Karpas-422 (cell line): ENCODE data around the gene BBOF1. TPM values are rescaled to one million over a fixed set of nuclear protein-coding genes. Genes with fewer than 3 reads are reported as not detected.
"Not testable (repeated sequence)": the region's sequence is repeated elsewhere in the genome, so short reads cannot be mapped to it uniquely, and the experiment has no call there.

Experiments
- DNase-seq: peaks from one replicate; pipeline ENCODE4 v3.0.0-alpha.2; 2015
- H2AFZ ChIP-seq: fragments of 200-600 bp; sonication (generic); 2 replicates; pipeline ENCODE4 v1.6.1; 2014; ENCODE audit warnings: antibody characterized with exemption, low read length, mixed read lengths
- H3K27ac ChIP-seq: fragments of 200-600 bp; sonication (generic); 2 replicates; pipeline ENCODE4 v1.5.1; 2014; ENCODE audit warnings: mild to moderate bottlenecking, low read length, moderate library complexity
- H3K27me3 ChIP-seq: fragments of 200-600 bp; sonication (generic); 2 replicates; pipeline ENCODE4 v1.6.1; 2014; ENCODE audit warnings: low read length, mixed read lengths
- H3K36me3 ChIP-seq: fragments of 200-600 bp; sonication (generic); 2 replicates; pipeline ENCODE4 v1.6.1; 2014; ENCODE audit warnings: low read length, mixed read lengths; ENCODE audit not compliant: insufficient read depth
- H3K4me1 ChIP-seq: fragments of 200-600 bp; sonication (generic); 2 replicates; pipeline ENCODE4 v1.6.1; 2014; ENCODE audit warnings: mild to moderate bottlenecking, low read length, mixed read lengths
- H3K4me2 ChIP-seq: fragments of 200-600 bp; sonication (generic); 2 replicates; pipeline ENCODE4 v1.6.1; 2014; ENCODE audit warnings: low read length, low read depth, mild to moderate bottlenecking; ENCODE audit not compliant: poor library complexity, severe bottlenecking
- H3K4me3 ChIP-seq: fragments of 200-600 bp; sonication (generic); 2 replicates; pipeline ENCODE4 v1.5.1; 2014; ENCODE audit warnings: mild to moderate bottlenecking, antibody characterized with exemption, low read length, mixed read lengths
- H3K79me2 ChIP-seq: fragments of 200-600 bp; sonication (generic); 2 replicates; pipeline ENCODE4 v1.6.1; 2014; ENCODE audit warnings: mild to moderate bottlenecking, low read length, mixed read lengths
- H3K9ac ChIP-seq: fragments of 200-600 bp; sonication (generic); 2 replicates; pipeline ENCODE4 v1.6.0; 2014; ENCODE audit warnings: low read length
- H3K9me2 ChIP-seq: fragments of 200-600 bp; sonication (generic), shearing (Covaris generic); replicated peaks from 2 replicates; pipeline ENCODE4 v1.6.0; 2014; ENCODE audit warnings: mild to moderate bottlenecking, low read length, moderate library complexity; ENCODE audit not compliant: insufficient read depth
- H3K9me3 ChIP-seq: fragments of 300-700, 200-600 bp; sonication (generic); 2 replicates; pipeline ENCODE4 v1.6.1; 2014; ENCODE audit warnings: low read length, mixed read lengths
- H4K20me1 ChIP-seq: fragments of 200-600 bp; sonication (generic); 2 replicates; pipeline ENCODE4 v1.6.1; 2014; ENCODE audit warnings: mild to moderate bottlenecking, antibody characterized with exemption, low read length, low read depth; ENCODE audit not compliant: insufficient read depth
- total RNA-seq: library from RNA; depleted of rRNA; stranded (reverse); fragments of >200 nt; shearing (Covaris generic); gene quantifications from 2 replicates; pipeline ENCODE4 v1.2.3, GENCODE V29; 2014; ENCODE audit warnings: low replicate concordance

BBOF1 gene
- total RNA-seq, 1 experiment from 2014 or later: 6.1 TPM

GRCh38 chr14:73995977-73996378 lies 23.2 kb upstream of the BBOF1 start:
- H3K4me2 ChIP-seq: no peak overlapping the region
- H3K9me3 ChIP-seq: no peaks in the 10 kb centered on the region
- no peak overlapping the region for H3K27ac ChIP-seq

GRCh38 chr14:73996731-73997107 lies 22.4 kb upstream of the BBOF1 start:
- H3K27ac ChIP-seq: no peak overlapping the region
- H3K9ac ChIP-seq: no peak overlapping the region
- H3K79me2 ChIP-seq: no peaks in the 10 kb centered on the region
- no peaks in the 10 kb centered on the region for H3K4me1 ChIP-seq
- DNase-seq: no peak
- no peak overlapping the region for H3K4me2 ChIP-seq
- no peaks in the 10 kb centered on the region for H3K27me3 ChIP-seq
- H4K20me1 ChIP-seq: no peaks in the 10 kb centered on the region
- H3K4me3 ChIP-seq: no peak overlapping the region
- no peak overlapping the region for H2AFZ ChIP-seq
- H3K9me3 ChIP-seq: no peaks in the 10 kb centered on the region
- peaks cover 5% of the 10 kb centered on the region; the same call in 1 of the 2 replicates for H3K36me3 ChIP-seq
- H3K9me2 ChIP-seq: no peaks in the 10 kb centered on the region

More at GRCh38 chr14:73995977-73996378, 23.2 kb upstream of the BBOF1 start:
- no peaks in the 10 kb centered on the region for H3K79me2 ChIP-seq
- H3K9ac ChIP-seq: no peak overlapping the region
- no peak for DNase-seq
- H3K4me3 ChIP-seq: no peak overlapping the region
- no peaks in the 10 kb centered on the region for H3K9me2 ChIP-seq
- no peak overlapping the region for H2AFZ ChIP-seq
- H3K4me1 ChIP-seq: no peaks in the 10 kb centered on the region
- no peaks in the 10 kb centered on the region for H4K20me1 ChIP-seq
- peaks cover 5% of the 10 kb centered on the region; the same call in 1 of the 2 replicates for H3K36me3 ChIP-seq
- H3K27me3 ChIP-seq: no peaks in the 10 kb centered on the region

GRCh38 chr14:73997108-73997943 lies 21.8 kb upstream of the BBOF1 start:
- no peak overlapping the region for H3K27ac ChIP-seq
- no peak overlapping the region for H2AFZ ChIP-seq
- H3K9me2 ChIP-seq: no peaks in the 10 kb centered on the region
- no peak for DNase-seq
- H3K9me3 ChIP-seq: no peaks in the 10 kb centered on the region
- no peaks in the 10 kb centered on the region for H4K20me1 ChIP-seq
- peaks cover 5% of the 10 kb centered on the region; the same call in 1 of the 2 replicates for H3K36me3 ChIP-seq
- H3K9ac ChIP-seq: no peak overlapping the region
- H3K79me2 ChIP-seq: no peaks in the 10 kb centered on the region
- no peaks in the 10 kb centered on the region for H3K27me3 ChIP-seq
- no peaks in the 10 kb centered on the region for H3K4me1 ChIP-seq
- no peak overlapping the region for H3K4me3 ChIP-seq
- no peak overlapping the region for H3K4me2 ChIP-seq

GRCh38 chr14:73997944-73998447 lies 21.2 kb upstream of the BBOF1 start:
- Histone ChIP-seq H3K79me2 (no peaks in the 10 kb centered on the region), H3K9me3 (no peaks in the 10 kb centered on the region), H3K9ac (no peak overlapping the region)

GRCh38 chr14:73998726-73999125 lies 20.4 kb upstream of the BBOF1 start:
- Histone ChIP-seq H3K9ac (no peak overlapping the region), H3K27me3 (no peaks in the 10 kb centered on the region), H3K27ac (no peak overlapping the region), H3K4me1 (no peaks in the 10 kb centered on the region), H3K79me2 (no peaks in the 10 kb centered on the region), H4K20me1 (no peaks in the 10 kb centered on the region), H3K4me2 (no peak overlapping the region), H3K9me2 (no peaks in the 10 kb centered on the region), H3K4me3 (no peak overlapping the region), H3K9me3 (no peaks in the 10 kb centered on the region), H2AFZ (no peak overlapping the region), H3K36me3 (peaks cover 5% of the 10 kb centered on the region; the same call in 1 of the 2 replicates)
- DNase-seq: no peak

More at GRCh38 chr14:73997944-73998447, 21.2 kb upstream of the BBOF1 start:
- peaks cover 5% of the 10 kb centered on the region; the same call in 1 of the 2 replicates for H3K36me3 ChIP-seq
- no peaks in the 10 kb centered on the region for H3K4me1 ChIP-seq
- no peaks in the 10 kb centered on the region for H3K27me3 ChIP-seq
- no peak for DNase-seq
- H4K20me1 ChIP-seq: no peaks in the 10 kb centered on the region
- no peak overlapping the region for H3K4me3 ChIP-seq
- H3K9me2 ChIP-seq: no peaks in the 10 kb centered on the region
- H3K4me2 ChIP-seq: no peak overlapping the region
- no peak overlapping the region for H2AFZ ChIP-seq
- H3K27ac ChIP-seq: no peak overlapping the region

GRCh38 chr14:74005664-74006063 lies 13.5 kb upstream of the BBOF1 start:
- not testable (repeated sequence) for DNase-seq, H3K4me2 ChIP-seq, H3K4me3 ChIP-seq

GRCh38 chr14:74008843-74009499 lies 10.2 kb upstream of the BBOF1 start:
- peaks cover 16% of the 10 kb centered on the region; the same call in 1 of the 2 replicates for H3K36me3 ChIP-seq
- no peaks in the 10 kb centered on the region for H3K4me1 ChIP-seq
- H3K9me3 ChIP-seq: no peaks in the 10 kb centered on the region
- no peak overlapping the region for H3K27ac ChIP-seq
- H2AFZ ChIP-seq: no peak overlapping the region
- no peaks in the 10 kb centered on the region for H3K27me3 ChIP-seq
- no peak for DNase-seq
- H3K4me3 ChIP-seq: no peak overlapping the region
- no peaks in the 10 kb centered on the region for H3K9me2 ChIP-seq
- H4K20me1 ChIP-seq: no peaks in the 10 kb centered on the region
- H3K4me2 ChIP-seq: no peak overlapping the region
- H3K9ac ChIP-seq: no peak overlapping the region
- H3K79me2 ChIP-seq: 0 out of 2 replicates have a peak, but pooled peaks cover 7% of the 10 kb centered on the region

More at GRCh38 chr14:74005664-74006063, 13.5 kb upstream of the BBOF1 start:
- not testable (repeated sequence) for H3K9me3 ChIP-seq, H3K9me2 ChIP-seq, H3K4me1 ChIP-seq, H4K20me1 ChIP-seq, H3K27me3 ChIP-seq, H3K27ac ChIP-seq, H3K79me2 ChIP-seq, H2AFZ ChIP-seq, H3K9ac ChIP-seq
- peaks cover 15% of the 10 kb centered on the region; the same call in 1 of the 2 replicates for H3K36me3 ChIP-seq

- no peak overlapping the region for H3K4me2 ChIP-seq
- peaks cover 31% of the 10 kb centered on the region for H3K79me2 ChIP-seq
- no peak overlapping the region for H2AFZ ChIP-seq
- H3K9ac ChIP-seq: no peak overlapping the region
- no peaks in the 10 kb centered on the region for H3K27me3 ChIP-seq
- no peak for DNase-seq
- no peaks in the 10 kb centered on the region for H3K9me3 ChIP-seq
- peaks cover 13% of the 10 kb centered on the region for H3K4me1 ChIP-seq
- H3K36me3 ChIP-seq: peaks cover 9% of the 10 kb centered on the region; the same call in 1 of the 2 replicates
- H4K20me1 ChIP-seq: no peaks in the 10 kb centered on the region
- H3K27ac ChIP-seq: no peak overlapping the region
- no peaks in the 10 kb centered on the region for H3K9me2 ChIP-seq
- H3K4me3 ChIP-seq: no peak overlapping the region
Measured at GRCh38 chr14:74014299-74014698, 4.8 kb upstream of the BBOF1 start.
